K562 (cell line): ENCODE data around the gene ACBD3. TPM values are rescaled to one million over a fixed set of nuclear protein-coding genes. Genes with fewer than 3 reads are reported as not detected.

ENCODE experiments used
- GABPA ChIP-seq: fragments of 200-800 bp; sonication (Bioruptor generic); conservative IDR thresholded peaks from 2 replicates; pipeline ENCODE4 v1.6.1; 2016; ENCODE audit warnings: low read depth, missing genetic modification characterization, missing compliant biosample characterization
- KHSRP ChIP-seq: fragments of 450-650 bp; IDR thresholded peaks from 2 replicates; pipeline ENCODE4 v1.6.1; 2017
- LARP7 ChIP-seq: fragments of 450-650 bp; IDR thresholded peaks from 2 replicates; pipeline ENCODE4 v1.6.1; 2016
- LCOR ChIP-seq: sonication (generic); formaldehyde crosslinking; IDR thresholded peaks from 2 replicates; pipeline ENCODE4 v1.8.0; 2022; ENCODE audit warnings: mild to moderate bottlenecking, missing genetic modification reagents
- MAFG ChIP-seq: fragments of 450-650 bp; conservative IDR thresholded peaks from 2 replicates; pipeline ENCODE4 v1.6.1; 2016; ENCODE audit warnings: missing genetic modification characterization, missing compliant biosample characterization
- NR2F6 ChIP-seq: fragments of 450-650 bp; formaldehyde crosslinking; IDR thresholded peaks from 2 replicates; pipeline ENCODE4 v1.4.0; 2020; ENCODE audit warnings: mild to moderate bottlenecking
- RBM14 ChIP-seq: fragments of 200-400 bp; formaldehyde crosslinking; IDR thresholded peaks from 2 replicates; pipeline ENCODE4 v1.6.1; 2018; ENCODE audit warnings: low read depth, mild to moderate bottlenecking, low read length, moderate library complexity, borderline replicate concordance; ENCODE audit not compliant: insufficient read depth
- SAP30 ChIP-seq: fragments of 200-600 bp; sonication (generic); IDR thresholded peaks from 2 replicates; pipeline ENCODE4 v1.6.1; 2012; ENCODE audit warnings: borderline replicate concordance, low read depth, mild to moderate bottlenecking, moderate library complexity, low read length, control low read depth, inconsistent platforms; ENCODE audit not compliant: insufficient read depth, poor library complexity, severe bottlenecking
- STAT5B ChIP-seq: fragments of 250-450 bp; sonication (Bioruptor Pico); IDR thresholded peaks from 2 replicates; pipeline ENCODE4 v1.8.0; 2021; ENCODE audit warnings: mild to moderate bottlenecking, inconsistent platforms
- TARDBP ChIP-seq: fragments of 450-650 bp; IDR thresholded peaks from 2 replicates; pipeline ENCODE4 v1.6.1; 2016
- TCF7L2 ChIP-seq: fragments of 150-350 bp; IDR thresholded peaks from 2 replicates; pipeline ENCODE4 v1.6.1; 2016; ENCODE audit warnings: low read depth, mild to moderate bottlenecking, low read length, moderate library complexity
- TOE1 ChIP-seq, 2 experiments: fragments of 450-650 bp in 1 of 2; sonication (generic) in 1 of 2; formaldehyde crosslinking in 1 of 2; IDR thresholded peaks; 2 replicates each; pipeline versions ENCODE4 v1.7.1 to v1.8.0; 2016 to 2022; ENCODE audit warnings: borderline replicate concordance in 2 of 2, mild to moderate bottlenecking in 2 of 2, antibody characterized with exemption in 1 of 2, inconsistent platforms in 1 of 2, low read depth in 1 of 2, missing genetic modification reagents in 1 of 2, moderate library complexity in 1 of 2
- TRIM24 ChIP-seq, 2 experiments: fragments of 450-650 bp; IDR thresholded peaks; 2 replicates each; pipeline ENCODE4 v1.6.1; 2016
- TSC22D4 ChIP-seq: fragments of 450-650 bp; IDR thresholded peaks from 2 replicates; pipeline ENCODE4 v1.6.1; 2016; ENCODE audit warnings: missing genetic modification characterization, missing biosample characterization, control low read depth
- ZBTB7A ChIP-seq: IDR thresholded peaks from 2 replicates; pipeline ENCODE4 v1.6.1; 2011; ENCODE audit warnings: low read depth, mild to moderate bottlenecking, low read length, moderate library complexity, borderline replicate concordance; ENCODE audit not compliant: control insufficient read depth
- ZNF12 ChIP-seq: sonication (generic); formaldehyde crosslinking; IDR thresholded peaks from 2 replicates; pipeline ENCODE4 v1.4.0; 2020; ENCODE audit warnings: mild to moderate bottlenecking, missing genetic modification reagents
- polyA plus RNA-seq, 8 experiments: library from polyadenylated mRNA; depleted of rRNA in 4 of 8; stranded (reverse) in 5 of 8; unstranded in 3 of 8; fragments of >200 nt; fragmentation: Nextera tagmentation in 2 of 8; fragmentation: Illumina TruSeq in 1 of 8; extraction: Ambion mirVana in 2 of 8; extraction: Trizol in 1 of 8; gene quantifications; 2 replicates each; pipeline versions ENCODE4 v1.2.1 to v1.2.3, GENCODE V29; 2011 to 2014; ENCODE audit warnings: inconsistent platforms in 1 of 8, missing spikeins in 1 of 8
- total RNA-seq, 7 experiments: library from RNA; depleted of rRNA in 6 of 7; stranded (reverse); fragments of >200 nt in 6 of 7; fragmentation: Illumina TruSeq in 2 of 7; extraction: Trizol in 2 of 7; gene quantifications; 2 replicates each; pipeline versions ENCODE4 v1.2.1 to v1.2.3, GENCODE V29; 2011 to 2021; ENCODE audit warnings: low replicate concordance in 1 of 7
- TF ChIP-seq, protein P1 (sequence below): fragments of 200-400 bp; formaldehyde crosslinking; IDR thresholded peaks from 2 replicates; pipeline ENCODE4 v1.6.1; 2017; ENCODE audit warnings: mild to moderate bottlenecking, low read depth, low read length, moderate library complexity
- TF ChIP-seq, protein P2 (sequence below): fragments of 450-650 bp; formaldehyde crosslinking; IDR thresholded peaks from 2 replicates; pipeline ENCODE4 v1.4.0; 2020; ENCODE audit warnings: mild to moderate bottlenecking, moderate library complexity
- TF ChIP-seq, protein P3 (sequence below), 2 experiments: IDR thresholded peaks; 2 replicates each; pipeline ENCODE4 v1.6.1; 2012; ENCODE audit warnings: improper control_type of control experiment in 2 of 2, low read depth in 2 of 2, low read length in 2 of 2, borderline replicate concordance in 1 of 2

ACBD3 gene
- total and polyA plus RNA-seq, 9 of the 15 experiments (the other 6 are each of a cell fraction or from before 2014, with no cell fraction given) = 11.1 to 36.7 (median 26.9) TPM

DNA sequence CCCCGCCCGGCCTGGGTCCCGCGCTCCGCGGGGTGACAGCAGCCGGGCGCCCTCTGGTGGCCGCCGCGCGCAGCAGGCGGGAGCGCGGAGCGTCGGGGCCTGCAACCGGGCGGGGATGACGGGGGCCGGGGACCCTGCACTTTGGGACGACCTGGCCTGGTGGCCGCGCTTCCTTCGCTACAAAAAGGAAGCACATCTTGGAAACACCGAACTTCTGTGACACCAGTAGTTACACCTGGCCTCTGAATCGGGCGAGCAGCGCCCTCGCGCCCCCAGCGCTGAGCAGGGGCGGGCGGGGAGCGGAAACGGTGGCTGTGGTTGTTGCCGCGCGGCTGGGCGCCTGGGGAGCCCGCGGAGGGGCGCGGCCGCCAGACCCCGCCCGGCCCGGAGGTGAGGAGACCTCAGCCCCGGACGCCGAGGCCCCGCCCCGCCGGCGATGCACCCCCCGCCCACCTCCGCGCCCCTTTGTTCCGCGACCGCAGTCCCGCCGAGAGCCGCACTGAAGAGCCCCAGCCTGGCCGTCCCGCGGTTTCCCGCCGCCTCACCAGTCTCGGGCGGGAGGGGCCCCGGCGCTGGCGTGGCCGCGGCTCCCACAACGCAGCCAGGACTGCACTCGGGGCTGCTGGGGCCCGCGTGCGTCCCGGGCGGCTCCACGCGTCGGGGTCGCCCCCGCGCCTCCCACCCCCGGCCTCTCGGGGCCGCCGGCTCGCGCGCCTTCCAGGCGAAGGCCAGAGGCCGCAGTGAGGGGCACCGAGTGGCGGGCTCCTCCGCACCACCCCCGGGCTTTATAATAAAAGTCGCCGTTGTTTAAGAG lies 64.7 kb downstream of the ACBD3 start (continued):
- TF ChIP-seq KHSRP = no peak
- peak; percentile 31; the same call in 1 of the 2 replicates for TF ChIP-seq TARDBP
- TF ChIP-seq, protein P1, sequence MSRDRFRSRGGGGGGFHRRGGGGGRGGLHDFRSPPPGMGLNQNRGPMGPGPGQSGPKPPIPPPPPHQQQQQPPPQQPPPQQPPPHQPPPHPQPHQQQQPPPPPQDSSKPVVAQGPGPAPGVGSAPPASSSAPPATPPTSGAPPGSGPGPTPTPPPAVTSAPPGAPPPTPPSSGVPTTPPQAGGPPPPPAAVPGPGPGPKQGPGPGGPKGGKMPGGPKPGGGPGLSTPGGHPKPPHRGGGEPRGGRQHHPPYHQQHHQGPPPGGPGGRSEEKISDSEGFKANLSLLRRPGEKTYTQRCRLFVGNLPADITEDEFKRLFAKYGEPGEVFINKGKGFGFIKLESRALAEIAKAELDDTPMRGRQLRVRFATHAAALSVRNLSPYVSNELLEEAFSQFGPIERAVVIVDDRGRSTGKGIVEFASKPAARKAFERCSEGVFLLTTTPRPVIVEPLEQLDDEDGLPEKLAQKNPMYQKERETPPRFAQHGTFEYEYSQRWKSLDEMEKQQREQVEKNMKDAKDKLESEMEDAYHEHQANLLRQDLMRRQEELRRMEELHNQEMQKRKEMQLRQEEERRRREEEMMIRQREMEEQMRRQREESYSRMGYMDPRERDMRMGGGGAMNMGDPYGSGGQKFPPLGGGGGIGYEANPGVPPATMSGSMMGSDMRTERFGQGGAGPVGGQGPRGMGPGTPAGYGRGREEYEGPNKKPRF = no peak
- TF ChIP-seq RBM14 = no peak
- TF ChIP-seq TSC22D4 (tag) = no peak
- peak; percentile 73 for TF ChIP-seq GABPA (tag)
- no peak for TF ChIP-seq MAFG (tag)
- TF ChIP-seq, protein P2, sequence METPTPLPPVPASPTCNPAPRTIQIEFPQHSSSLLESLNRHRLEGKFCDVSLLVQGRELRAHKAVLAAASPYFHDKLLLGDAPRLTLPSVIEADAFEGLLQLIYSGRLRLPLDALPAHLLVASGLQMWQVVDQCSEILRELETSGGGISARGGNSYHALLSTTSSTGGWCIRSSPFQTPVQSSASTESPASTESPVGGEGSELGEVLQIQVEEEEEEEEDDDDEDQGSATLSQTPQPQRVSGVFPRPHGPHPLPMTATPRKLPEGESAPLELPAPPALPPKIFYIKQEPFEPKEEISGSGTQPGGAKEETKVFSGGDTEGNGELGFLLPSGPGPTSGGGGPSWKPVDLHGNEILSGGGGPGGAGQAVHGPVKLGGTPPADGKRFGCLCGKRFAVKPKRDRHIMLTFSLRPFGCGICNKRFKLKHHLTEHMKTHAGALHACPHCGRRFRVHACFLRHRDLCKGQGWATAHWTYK (CRISPR knock-in tag) = peak; percentile 11; the same call in 1 of the 2 replicates
- no peak for TF ChIP-seq STAT5B (CRISPR knock-in tag)
- TF ChIP-seq ZBTB7A = peak; percentile 95
- TF ChIP-seq, protein P3, sequence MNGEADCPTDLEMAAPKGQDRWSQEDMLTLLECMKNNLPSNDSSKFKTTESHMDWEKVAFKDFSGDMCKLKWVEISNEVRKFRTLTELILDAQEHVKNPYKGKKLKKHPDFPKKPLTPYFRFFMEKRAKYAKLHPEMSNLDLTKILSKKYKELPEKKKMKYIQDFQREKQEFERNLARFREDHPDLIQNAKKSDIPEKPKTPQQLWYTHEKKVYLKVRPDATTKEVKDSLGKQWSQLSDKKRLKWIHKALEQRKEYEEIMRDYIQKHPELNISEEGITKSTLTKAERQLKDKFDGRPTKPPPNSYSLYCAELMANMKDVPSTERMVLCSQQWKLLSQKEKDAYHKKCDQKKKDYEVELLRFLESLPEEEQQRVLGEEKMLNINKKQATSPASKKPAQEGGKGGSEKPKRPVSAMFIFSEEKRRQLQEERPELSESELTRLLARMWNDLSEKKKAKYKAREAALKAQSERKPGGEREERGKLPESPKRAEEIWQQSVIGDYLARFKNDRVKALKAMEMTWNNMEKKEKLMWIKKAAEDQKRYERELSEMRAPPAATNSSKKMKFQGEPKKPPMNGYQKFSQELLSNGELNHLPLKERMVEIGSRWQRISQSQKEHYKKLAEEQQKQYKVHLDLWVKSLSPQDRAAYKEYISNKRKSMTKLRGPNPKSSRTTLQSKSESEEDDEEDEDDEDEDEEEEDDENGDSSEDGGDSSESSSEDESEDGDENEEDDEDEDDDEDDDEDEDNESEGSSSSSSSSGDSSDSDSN (IDR thresholded peaks at IDR 0.05; ENCODE audit: borderline replicate concordance in 1 of 2, low read depth in 2 of 2, low read length in 2 of 2) = peak in 1 of 2 experiments; percentile 79; a peak in 1 of 4 replicates
- TF ChIP-seq TOE1 (IDR thresholded peaks at IDR 0.05; ENCODE audit: borderline replicate concordance) = no peak
- no peak for TF ChIP-seq TOE1 (CRISPR knock-in tag; IDR thresholded peaks at IDR 0.05; ENCODE audit: borderline replicate concordance, low read depth)
- TF ChIP-seq ZNF12 (CRISPR knock-in tag) = peak; percentile 55; the same call in 1 of the 2 replicates
- peak; percentile 1 for TF ChIP-seq SAP30
- TF ChIP-seq NR2F6 (CRISPR knock-in tag) = no peak
- 0 out of 2 replicates have a peak, but pooled peaks have one; percentile 33 for TF ChIP-seq LCOR (CRISPR knock-in tag)
- no peak for TF ChIP-seq TRIM24 (IDR thresholded peaks at IDR 0.05)
- TF ChIP-seq TCF7L2 = no peak
- TF ChIP-seq LARP7 = no peak
